GM20000 (cell line): ENCODE measurements around the gene CSF2RB.

Experiments used
- DNase-seq: peaks from one replicate; pipeline ENCODE4 v3.0.0; 2012; ENCODE audit warnings: low spot score
- TF ChIP-seq, protein P1 (sequence below): IDR thresholded peaks from 2 replicates; pipeline ENCODE4 v1.5.1; 2012; ENCODE audit warnings: mild to moderate bottlenecking, control low read depth; ENCODE audit errors: extremely low read depth, missing control alignments

The CSF2RB gene

DNA sequence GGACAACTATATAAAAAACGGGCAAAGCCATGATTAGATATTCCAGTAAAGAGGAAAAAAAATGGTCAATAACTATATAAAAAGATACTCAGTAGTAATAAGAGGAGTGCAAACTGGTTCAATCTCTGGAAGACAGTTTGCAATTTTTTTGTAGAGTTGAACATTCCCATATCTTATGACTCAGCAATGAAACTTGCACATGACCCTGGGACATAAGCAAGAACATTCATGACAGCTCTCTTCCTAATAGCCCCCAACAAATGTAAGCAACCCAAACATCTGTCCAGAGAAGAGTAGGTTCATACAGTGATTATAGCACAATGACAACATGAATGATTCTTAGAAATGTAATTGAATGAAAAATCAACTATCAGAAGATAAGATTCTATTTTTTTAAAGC is 21.8 kb upstream of the CSF2RB start:
- no peak for DNase-seq
- TF ChIP-seq, protein P1, sequence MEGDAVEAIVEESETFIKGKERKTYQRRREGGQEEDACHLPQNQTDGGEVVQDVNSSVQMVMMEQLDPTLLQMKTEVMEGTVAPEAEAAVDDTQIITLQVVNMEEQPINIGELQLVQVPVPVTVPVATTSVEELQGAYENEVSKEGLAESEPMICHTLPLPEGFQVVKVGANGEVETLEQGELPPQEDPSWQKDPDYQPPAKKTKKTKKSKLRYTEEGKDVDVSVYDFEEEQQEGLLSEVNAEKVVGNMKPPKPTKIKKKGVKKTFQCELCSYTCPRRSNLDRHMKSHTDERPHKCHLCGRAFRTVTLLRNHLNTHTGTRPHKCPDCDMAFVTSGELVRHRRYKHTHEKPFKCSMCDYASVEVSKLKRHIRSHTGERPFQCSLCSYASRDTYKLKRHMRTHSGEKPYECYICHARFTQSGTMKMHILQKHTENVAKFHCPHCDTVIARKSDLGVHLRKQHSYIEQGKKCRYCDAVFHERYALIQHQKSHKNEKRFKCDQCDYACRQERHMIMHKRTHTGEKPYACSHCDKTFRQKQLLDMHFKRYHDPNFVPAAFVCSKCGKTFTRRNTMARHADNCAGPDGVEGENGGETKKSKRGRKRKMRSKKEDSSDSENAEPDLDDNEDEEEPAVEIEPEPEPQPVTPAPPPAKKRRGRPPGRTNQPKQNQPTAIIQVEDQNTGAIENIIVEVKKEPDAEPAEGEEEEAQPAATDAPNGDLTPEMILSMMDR: no peak

DNA sequence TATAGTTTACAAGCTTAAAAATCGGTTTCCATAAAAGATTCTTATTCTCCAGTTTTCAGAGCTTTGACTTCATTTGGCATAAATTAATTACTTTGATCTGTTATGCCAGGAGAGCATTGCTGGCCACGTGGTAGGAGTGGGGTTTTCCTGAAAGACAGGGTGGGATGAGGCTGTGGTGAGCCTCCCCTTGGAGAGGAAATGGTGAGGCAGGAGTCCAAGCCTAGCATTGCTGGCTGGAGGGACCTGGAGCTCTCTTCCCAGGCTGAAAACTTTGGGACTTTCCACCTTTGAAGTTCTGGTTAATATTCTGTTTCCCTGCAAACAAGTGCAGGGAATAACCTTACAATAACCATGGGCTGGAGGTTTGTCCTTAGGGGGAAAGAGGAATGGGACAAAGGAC is 21.1 kb upstream of the CSF2RB start:
- TF ChIP-seq, protein P1: no peak
- no peak for DNase-seq

DNA sequence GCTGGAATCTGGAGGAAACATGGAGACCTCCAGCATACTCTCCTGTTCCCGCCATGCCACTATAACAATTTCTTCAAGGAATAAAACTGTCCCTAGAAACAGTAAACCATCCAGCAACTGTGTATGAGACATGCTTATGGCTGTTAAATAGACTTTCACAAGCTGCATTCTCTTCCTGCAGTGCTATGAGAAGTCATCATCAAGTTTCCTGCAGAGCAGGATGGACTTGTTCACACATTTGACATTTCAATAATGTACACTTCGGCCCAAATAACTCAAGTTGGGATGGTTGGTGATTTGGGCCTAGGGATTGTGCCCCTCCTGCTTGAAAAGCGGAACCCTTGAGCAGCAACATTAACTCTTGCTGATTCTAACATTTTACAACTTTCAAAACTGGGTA is 20.2 kb upstream of the CSF2RB start:
- TF ChIP-seq, protein P1: no peak

DNA sequence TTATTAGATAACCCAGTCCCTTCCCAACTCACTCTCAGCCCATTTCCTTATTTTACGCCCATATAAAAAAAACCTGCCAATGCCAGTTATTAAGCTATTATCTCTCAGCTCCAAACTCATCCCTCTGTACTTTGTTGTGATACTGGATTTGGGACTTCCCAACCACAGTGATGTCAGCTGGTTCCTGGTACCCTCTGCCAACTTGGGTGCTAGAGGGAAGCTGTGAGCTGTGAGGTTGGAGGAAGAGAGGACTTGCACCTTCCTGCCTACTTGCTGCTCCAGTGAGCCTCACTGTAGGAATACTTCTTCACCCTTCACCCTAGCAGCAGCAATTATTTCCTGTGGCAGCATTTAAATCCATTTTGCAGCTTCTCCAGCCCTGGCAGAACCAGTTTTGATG is 19.2 kb upstream of the CSF2RB start:
- TF ChIP-seq, protein P1: no peak
- no peak for DNase-seq

More for the DNA sequence above, 20.2 kb upstream of the CSF2RB start:
- DNase-seq: no peak

DNA sequence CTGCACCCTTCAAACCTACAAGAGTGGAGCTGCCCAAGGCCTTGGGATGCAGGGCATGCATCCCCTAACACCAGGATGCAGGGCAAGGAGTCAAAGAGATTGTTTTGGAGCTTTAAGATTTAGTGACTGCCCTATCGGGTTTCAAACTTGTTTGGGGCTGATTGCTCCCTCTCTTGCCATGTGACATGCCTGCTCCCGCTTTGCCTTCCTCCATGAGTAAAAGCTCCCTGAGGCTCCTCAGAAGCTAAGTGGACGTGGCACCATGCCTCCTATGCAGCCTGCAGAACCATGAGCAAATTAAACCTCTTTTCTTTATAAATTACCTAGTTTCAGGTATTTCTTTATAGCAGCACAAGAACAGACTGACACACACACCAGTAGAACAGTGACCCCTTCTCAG is 15.8 kb upstream of the CSF2RB start:
- TF ChIP-seq, protein P1: no peak
- DNase-seq: no peak

DNA sequence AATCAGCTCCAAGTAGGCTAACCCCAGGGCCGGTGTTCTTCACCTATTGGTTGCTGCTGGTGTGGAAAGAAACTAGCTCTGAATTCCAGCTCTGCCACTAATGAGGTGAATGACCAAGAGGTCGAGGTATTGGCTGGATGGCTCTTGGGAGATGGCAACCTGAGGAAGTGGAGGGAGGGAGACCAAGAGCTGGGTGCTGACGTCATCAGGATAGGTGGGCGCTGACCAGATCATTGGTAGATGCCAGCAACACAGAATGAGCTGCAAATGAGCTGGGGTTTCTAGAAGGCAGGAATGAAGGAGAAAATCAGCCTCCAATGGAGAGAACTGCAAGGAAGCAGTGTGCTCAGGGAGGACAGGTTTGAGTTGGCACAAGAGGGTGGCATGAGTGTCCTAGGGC is 14.7 kb upstream of the CSF2RB start:
- TF ChIP-seq, protein P1: no peak
- DNase-seq: no peak

DNA sequence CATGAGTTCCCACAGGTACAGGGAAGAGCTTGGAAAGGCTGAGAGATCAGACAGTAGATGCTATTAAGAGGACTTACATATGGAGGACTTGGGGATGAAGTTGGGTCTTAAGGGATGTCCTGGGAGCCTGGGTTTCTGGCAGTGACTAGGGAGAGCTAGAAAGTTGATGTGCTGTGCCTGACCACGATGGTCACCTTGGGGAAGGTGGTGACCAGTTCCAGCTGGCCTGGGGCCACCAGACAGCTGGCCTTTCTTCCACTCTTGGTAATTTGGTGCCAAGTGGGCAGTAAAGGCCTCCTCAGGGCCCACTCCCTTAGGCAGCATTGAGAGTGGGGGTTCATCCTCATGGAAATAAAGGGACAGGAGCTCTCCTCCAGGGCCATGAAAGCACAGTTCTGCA is 13.9 kb upstream of the CSF2RB start:
- TF ChIP-seq, protein P1: no peak
- DNase-seq: no peak

DNA sequence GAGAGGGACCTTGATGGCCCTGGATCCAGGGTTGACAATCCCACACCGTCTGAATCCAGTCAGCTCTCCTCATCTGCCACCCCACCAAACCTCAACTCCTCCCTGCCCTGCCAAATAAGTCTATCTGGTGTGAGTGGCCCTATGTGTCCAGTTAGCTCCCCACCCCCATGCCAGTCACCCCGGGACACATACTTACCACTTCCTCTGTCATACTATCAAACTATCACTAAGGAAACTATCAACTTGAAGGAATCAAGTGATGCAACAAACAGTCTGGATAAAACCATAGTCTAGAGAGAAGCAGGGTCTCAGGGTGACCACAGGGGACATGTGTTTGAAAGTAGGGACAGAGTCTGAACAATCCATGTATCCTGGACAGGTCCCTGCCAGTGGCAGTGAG is 13.2 kb upstream of the CSF2RB start:
- TF ChIP-seq, protein P1: no peak
- DNase-seq: no peak
